Measurements from ENCODE around the gene VTI1A. TPM values are rescaled to one million over a fixed set of nuclear protein-coding genes. Genes with fewer than 3 reads are reported as not detected.

VTI1A gene
- total and polyA plus RNA-seq, 2 of the 13 experiments (the other 11 are each of a cell fraction or from before 2014, with no cell fraction given) = 11.7 to 32.7 TPM

- TF ChIP-seq STAT6 (CRISPR knock-in tag; IDR thresholded peaks at IDR 0.05; ENCODE audit: borderline replicate concordance) = no peak
- no peak for TF ChIP-seq ZNF772 (CRISPR knock-in tag; IDR thresholded peaks at IDR 0.05)
- TF ChIP-seq ZSCAN25 (CRISPR knock-in tag; IDR thresholded peaks at IDR 0.05) = no peak
- TF ChIP-seq CCDC6 (CRISPR knock-in tag; IDR thresholded peaks at IDR 0.05) = no peak
- no peak for TF ChIP-seq ZSCAN21 (CRISPR knock-in tag; IDR thresholded peaks at IDR 0.05; ENCODE audit: borderline replicate concordance)
- no peak for TF ChIP-seq ZFP36L1 (CRISPR knock-in tag; IDR thresholded peaks at IDR 0.05)
- TF ChIP-seq TFDP1 (CRISPR knock-in tag; IDR thresholded peaks at IDR 0.05; ENCODE audit: borderline replicate concordance) = no peak
- TF ChIP-seq FOSL2 (CRISPR knock-in tag; IDR thresholded peaks at IDR 0.05) = no peak
- no peak for TF ChIP-seq ELK4 (CRISPR knock-in tag; IDR thresholded peaks at IDR 0.05; ENCODE audit: borderline replicate concordance)
- no peak for TF ChIP-seq POLR2G (IDR thresholded peaks at IDR 0.05; ENCODE audit: low read depth, low read length)
These were observed 202.2 kb downstream of the VTI1A start (continued) for GRCh38 chr10:112649006-112649821.

Data from HepG2 (cell line).